Ovary (tissue), 9 donors: ENCODE results near the gene PTPRH. TPM values are rescaled to one million over a fixed set of nuclear protein-coding genes. Genes with fewer than 3 reads are reported as not detected.

Experiments
- DNase-seq, 5 donors: peaks; one replicate each; pipeline ENCODE4 v3.0.0-alpha.2; 2019 to 2020
- H3K27ac ChIP-seq, 2 donors: fragments of 200-600 bp; one replicate each; pipeline versions ENCODE4 v1.5.1 to v1.8.0; 2019 to 2022
- H3K27me3 ChIP-seq: fragments of 200-600 bp; one replicate; pipeline ENCODE4 v1.8.0; 2022
- H3K36me3 ChIP-seq: fragments of 200-600 bp; sonication (generic); one replicate; pipeline ENCODE4 v1.5.1; 2019
- H3K4me1 ChIP-seq: one replicate; pipeline ENCODE4 v1.8.1; 2013; ENCODE audit warnings: mild to moderate bottlenecking, moderate library complexity; ENCODE audit not compliant: insufficient read depth
- H3K4me3 ChIP-seq: fragments of 200-600 bp; sonication (generic); one replicate; pipeline ENCODE4 v1.5.1; 2017
- H3K9me3 ChIP-seq, 2 donors: fragments of 200-600 bp in 1 of 2; sonication (generic) in 1 of 2; one replicate each; pipeline versions ENCODE4 v1.5.1 to v1.8.1; 2013 to 2019; ENCODE audit warnings: mild to moderate bottlenecking in 1 of 2, moderate library complexity in 1 of 2
- EP300 ChIP-seq: sonication (generic); formaldehyde crosslinking; IDR thresholded peaks from one replicate; pipeline ENCODE4 v1.6.1; 2017; ENCODE audit warnings: antibody characterized with exemption
- POLR2A ChIP-seq: fragments of 450-650 bp; IDR thresholded peaks from one replicate; pipeline ENCODE4 v1.6.1; 2017; ENCODE audit warnings: antibody characterized with exemption, mild to moderate bottlenecking, moderate library complexity
- WGBS, 3 donors: extraction: QIAGEN DNeasy Blood & Tissue Kit in 1 of 3; methylation state at CpG; one replicate each; pipeline versions ENCODE4 v1.1.5 to v1.1.7; 2013 to 2017; 5-methylcytosine and 5-hydroxymethylcytosine counted together
- intact Hi-C, 4 donors: fragments of 100-400 bp; cut with DNase I; formaldehyde crosslinking; loops; one replicate each; pipeline versions ENCODE4 v1.11.0 to v1.15.1; 2022 to 2023
- polyA plus RNA-seq, 2 donors: library from polyadenylated mRNA; stranded (reverse); fragments of 200-250 nt in 1 of 2; fragments of 350-450 nt in 1 of 2; fragmentation: Illumina TruSeq in 1 of 2; extraction: RNeasy Lipid Tissue Mini Kit (QIAGEN cat#74804) in 1 of 2; gene quantifications; one replicate each; pipeline ENCODE4 v1.2.3, GENCODE V29; 2013 to 2014
- total RNA-seq, 7 donors: library from RNA; depleted of rRNA in 2 of 7; stranded (reverse); fragments of >200 nt in 2 of 7; fragmentation: NEBNext Ultra II Directional in 3 of 7; extraction: Animal tissue kit (Norgen Biotek cat#: 25700) in 3 of 7; gene quantifications; one replicate each; pipeline versions ENCODE4 v1.1.0 to v1.2.4, GENCODE V29; 2016 to 2023
- TF ChIP-seq, protein P1 (sequence below), 3 donors: fragments of 450-650 bp in 2 of 3; fragments of 200-600 bp in 1 of 3; IDR thresholded peaks; one replicate each; pipeline versions ENCODE4 v1.5.1 to v1.8.0; 2016 to 2022; ENCODE audit warnings: antibody characterized with exemption in 3 of 3, mild to moderate bottlenecking in 1 of 3
- donor health status: DM: no; HTN: no; CAD: no; lungs with moderate emphysema.
- donor health status: DM: no; HTN: no; CAD: no.
- donor health status: Bipolar disorder and iron deficiency.
- donor health status: DM: yes; HTN: yes; CAD: no.
- donor health status: DM: no; HTN: no; CAD: no.
- donor health status: DM: yes; HTN: yes; CAD: no.

The PTPRH gene
- total and polyA plus RNA-seq, 9 donors, result 0.23 to 4.6 (median 1.2) TPM

- no peak overlapping the region for H3K27ac ChIP-seq
- 83 to 86% (median 85%) methylated on average over 12 of the region's 12 CpGs for WGBS, 3 donors
- H3K9me3 ChIP-seq, result no peaks in the 10 kb centered on the region
- TF ChIP-seq, protein P1, sequence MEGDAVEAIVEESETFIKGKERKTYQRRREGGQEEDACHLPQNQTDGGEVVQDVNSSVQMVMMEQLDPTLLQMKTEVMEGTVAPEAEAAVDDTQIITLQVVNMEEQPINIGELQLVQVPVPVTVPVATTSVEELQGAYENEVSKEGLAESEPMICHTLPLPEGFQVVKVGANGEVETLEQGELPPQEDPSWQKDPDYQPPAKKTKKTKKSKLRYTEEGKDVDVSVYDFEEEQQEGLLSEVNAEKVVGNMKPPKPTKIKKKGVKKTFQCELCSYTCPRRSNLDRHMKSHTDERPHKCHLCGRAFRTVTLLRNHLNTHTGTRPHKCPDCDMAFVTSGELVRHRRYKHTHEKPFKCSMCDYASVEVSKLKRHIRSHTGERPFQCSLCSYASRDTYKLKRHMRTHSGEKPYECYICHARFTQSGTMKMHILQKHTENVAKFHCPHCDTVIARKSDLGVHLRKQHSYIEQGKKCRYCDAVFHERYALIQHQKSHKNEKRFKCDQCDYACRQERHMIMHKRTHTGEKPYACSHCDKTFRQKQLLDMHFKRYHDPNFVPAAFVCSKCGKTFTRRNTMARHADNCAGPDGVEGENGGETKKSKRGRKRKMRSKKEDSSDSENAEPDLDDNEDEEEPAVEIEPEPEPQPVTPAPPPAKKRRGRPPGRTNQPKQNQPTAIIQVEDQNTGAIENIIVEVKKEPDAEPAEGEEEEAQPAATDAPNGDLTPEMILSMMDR (IDR thresholded peaks at IDR 0.05), result no peak
- TF ChIP-seq POLR2A, result no peak
- TF ChIP-seq EP300, result no peak
- H3K36me3 ChIP-seq, result no peaks in the 10 kb centered on the region
- DNase-seq, result no peak
- H3K4me1 ChIP-seq, result no peaks in the 10 kb centered on the region
- H3K4me3 ChIP-seq, result no peak overlapping the region
- no peaks in the 10 kb centered on the region for H3K27me3 ChIP-seq
- intact Hi-C loops, result no loop called here
Observed at GRCh38 chr19:55232286-55232602, 22.9 kb upstream of the PTPRH start.

DNA sequence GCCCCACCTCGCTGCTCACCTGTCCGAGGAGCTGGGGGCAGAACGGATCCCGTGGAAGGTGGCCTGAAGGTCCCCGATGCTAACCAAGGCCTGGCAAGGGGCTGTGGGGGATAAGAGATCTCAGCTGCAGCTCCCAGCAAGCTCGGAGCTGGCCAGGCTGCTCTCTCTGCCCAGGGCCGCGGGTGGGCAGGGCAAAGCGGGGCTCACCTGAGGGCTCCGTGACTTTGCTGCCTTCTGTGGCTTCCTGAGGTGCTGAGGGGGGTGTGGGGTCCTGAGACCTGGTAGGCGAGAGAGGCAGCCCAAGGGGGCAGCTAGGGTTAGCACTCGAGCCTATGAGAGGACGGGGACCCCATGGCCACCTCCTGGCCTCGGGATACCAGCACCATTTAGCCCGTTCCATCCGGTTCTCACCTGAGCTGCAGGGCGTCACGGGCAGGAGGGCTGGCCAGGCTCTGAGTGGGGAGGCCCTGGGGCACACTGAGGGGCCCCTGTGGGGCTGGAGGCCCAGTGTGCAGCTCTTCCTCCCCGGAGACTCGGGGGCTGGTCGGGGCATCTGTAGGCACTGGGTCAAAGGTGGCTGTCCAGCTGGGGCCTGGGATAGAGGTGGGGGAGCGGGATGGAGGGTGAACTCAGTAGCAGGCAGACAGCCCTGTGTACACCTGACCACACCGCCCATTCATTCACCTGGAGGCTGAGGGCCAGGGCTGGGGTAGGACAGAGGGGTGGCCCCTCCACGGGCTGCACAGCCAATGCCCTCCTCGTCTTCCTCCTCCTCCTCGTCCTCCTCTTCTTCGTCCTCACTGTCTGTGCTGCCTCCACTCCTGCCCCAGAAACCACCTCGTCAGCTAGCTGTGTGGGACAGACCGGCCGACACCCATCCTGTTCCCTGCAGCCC is 22.3 kb upstream of the PTPRH start:
- intact Hi-C loops, result no loop called here
- Histone ChIP-seq H3K4me3 (no peak overlapping the region), H3K36me3 (no peaks in the 10 kb centered on the region), H3K27ac (no peak overlapping the region), H3K4me1 (no peaks in the 10 kb centered on the region), H3K27me3 (no peaks in the 10 kb centered on the region), H3K9me3 (no peaks in the 10 kb centered on the region)
- no peak for DNase-seq
- TF ChIP-seq, protein P1 (IDR thresholded peaks at IDR 0.05), result no peak
- TF ChIP-seq EP300 (no peak), POLR2A (no peak)
- 85 to 90% (median 88%) methylated on average over 30 of the region's 30 CpGs for WGBS, 3 donors

DNA sequence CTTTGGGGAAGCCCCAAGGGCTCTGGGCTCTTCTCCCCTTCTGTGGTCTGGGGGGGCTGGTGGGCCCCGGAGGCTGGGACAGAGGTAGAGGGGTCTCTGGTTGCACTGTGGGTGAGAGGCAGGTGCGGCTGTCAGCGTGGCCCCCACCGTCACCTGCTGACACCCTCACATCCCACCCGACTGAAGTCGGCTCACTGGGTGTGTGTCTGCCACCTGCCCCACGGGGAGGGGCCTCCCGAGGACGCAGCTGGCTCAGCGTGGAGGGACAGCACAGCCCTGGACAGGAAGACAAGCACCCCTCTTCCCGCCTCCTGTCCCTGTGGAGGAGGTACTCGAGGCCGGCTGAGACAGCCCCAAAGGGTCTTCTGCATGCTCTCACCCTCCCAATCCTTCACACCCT is 21.5 kb upstream of the PTPRH start:
- H3K27me3 ChIP-seq, result no peaks in the 10 kb centered on the region
- H3K4me1 ChIP-seq, result no peaks in the 10 kb centered on the region
- intact Hi-C loops, result no loop called here
- WGBS, 3 donors, result 85 to 88% (median 86%) methylated on average over 11 to 13 of the region's 13 CpGs
- no peaks in the 10 kb centered on the region for H3K9me3 ChIP-seq
- H3K36me3 ChIP-seq, result no peaks in the 10 kb centered on the region
- TF ChIP-seq, protein P1 (IDR thresholded peaks at IDR 0.05), result no peak
- no peak for TF ChIP-seq POLR2A
- H3K27ac ChIP-seq, result no peak overlapping the region
- no peak for DNase-seq
- no peak overlapping the region for H3K4me3 ChIP-seq

DNA sequence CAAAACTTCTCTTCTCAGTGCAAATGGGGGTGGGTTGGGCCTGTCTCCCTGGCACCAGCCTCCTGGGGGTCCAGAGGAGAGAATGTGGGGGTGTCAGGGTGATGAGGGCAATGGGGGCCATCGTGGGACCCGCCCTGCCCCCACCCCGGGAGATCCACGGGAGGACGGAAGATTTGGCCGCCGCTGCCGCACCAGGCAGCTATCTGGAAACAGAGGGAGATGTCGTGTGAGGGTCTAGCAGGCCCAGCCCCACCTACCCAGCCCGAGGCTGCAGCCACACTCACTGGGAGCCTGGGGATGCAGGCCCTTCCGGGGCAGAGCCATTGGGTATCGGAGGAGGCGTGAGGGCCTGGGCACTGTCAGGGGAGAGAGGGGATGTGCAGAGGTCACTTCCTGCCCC is 21.0 kb upstream of the PTPRH start:
- Histone ChIP-seq H3K27me3 (no peaks in the 10 kb centered on the region), H3K9me3 (no peaks in the 10 kb centered on the region), H3K36me3 (no peaks in the 10 kb centered on the region), H3K4me1 (no peaks in the 10 kb centered on the region), H3K4me3 (no peak overlapping the region), H3K27ac (no peak overlapping the region)
- TF ChIP-seq, protein P1 (IDR thresholded peaks at IDR 0.05), result no peak
- TF ChIP-seq EP300 (no peak), POLR2A (no peak)
- no peak for DNase-seq
- intact Hi-C loops, result no loop called here
- WGBS, 3 donors, result 73 to 85% (median 73%) methylated on average over 13 of the region's 13 CpGs
